K562 (cell line): ENCODE results near the gene PLEKHF1. TPM values are rescaled to one million over a fixed set of nuclear protein-coding genes. Genes with fewer than 3 reads are reported as not detected.

ENCODE experiments used
- ATAC-seq: fragments of 200-7000 bp; cut with Tn5 transposase; 3 replicates; pipeline ENCODE4 v1.9.1; 2020; ENCODE audit warnings: moderate library complexity
- BruUV-seq: library from RNA; stranded (reverse); fragments of 400-500 nt; replicated peaks from 2 replicates; lab custom pipeline; 2021; lab: Mats Ljungman, UMichigan
- CTCF ChIA-PET: fragments of 300-600 bp; formaldehyde crosslinking; extraction: SDS; loops from one replicate; lab custom pipeline; 2021; ENCODE audit warnings: low intra/inter-chr PET ratio; lab: Yijun Ruan, JAX
- POLR2A ChIA-PET: fragments of 300-600, 350-650 bp; sonication (Branson Sonifier 250); formaldehyde crosslinking; extraction: SDS; loops from one replicate; lab custom pipeline; 2021; ENCODE audit warnings: antibody characterized with exemption, inconsistent platforms; lab: Yijun Ruan, JAX
- DNase-seq, 4 experiments: peaks; one replicate each; pipeline versions ENCODE4 v3.0.0 to v3.0.0-alpha.2; 2011 to 2018; ENCODE audit warnings: low spot score in 3 of 4, mixed read lengths in 3 of 4; ENCODE audit errors: extremely low read depth in 1 of 4
- FAIRE-seq: peaks from 2 replicates; lab custom pipeline; 2011; peaks lifted over from hg19 to GRCh38; lab: Jason Lieb, UNC
- H2AFZ ChIP-seq: 2 replicates; pipeline ENCODE4 v1.6.0; 2011; ENCODE audit warnings: low read depth, low read length, control low read depth, inconsistent platforms
- H3K27ac ChIP-seq: fragments of 200-600 bp; 3 replicates; pipeline ENCODE4 v1.8.0; 2011; ENCODE audit warnings: low read depth, mild to moderate bottlenecking, control low read depth, inconsistent platforms, low read length, moderate library complexity, mixed read lengths; ENCODE audit errors: extremely low read depth
- H3K27me3 ChIP-seq, 2 experiments: fragments of 300-600 bp in 1 of 2; 2 replicates in 1 of 2; 3 replicates in 1 of 2; pipeline versions ENCODE4 v1.6.0 to v1.8.0; 2011; ENCODE audit warnings: inconsistent platforms in 2 of 2, low read length in 2 of 2, mild to moderate bottlenecking in 1 of 2, mixed read lengths in 1 of 2, moderate library complexity in 1 of 2; ENCODE audit not compliant: control insufficient read depth in 2 of 2, insufficient read depth in 2 of 2
- H3K36me3 ChIP-seq: fragments of 300-600 bp; 3 replicates; pipeline ENCODE4 v1.8.0; 2011; ENCODE audit warnings: mild to moderate bottlenecking, low read length, inconsistent platforms; ENCODE audit not compliant: control insufficient read depth, insufficient read depth
- H3K4me1 ChIP-seq, 2 experiments: fragments of 200-600 bp in 1 of 2; replicated peaks in 1 of 2; 2 replicates in 1 of 2; 3 replicates in 1 of 2; pipeline versions ENCODE4 v1.5.1 to v1.8.0; 2011; ENCODE audit warnings: inconsistent platforms in 2 of 2, low read length in 2 of 2, mild to moderate bottlenecking in 1 of 2, mixed read lengths in 1 of 2, moderate library complexity in 1 of 2; ENCODE audit not compliant: control insufficient read depth in 2 of 2, insufficient read depth in 2 of 2
- H3K4me2 ChIP-seq: 2 replicates; pipeline ENCODE4 v1.6.1; 2011; ENCODE audit warnings: low read length, control low read depth, inconsistent platforms, mixed read lengths; ENCODE audit not compliant: insufficient read depth
- H3K4me3 ChIP-seq: fragments of 200-600 bp; sonication (generic), shearing (Covaris generic); 2 replicates; pipeline ENCODE4 v1.5.1; 2016; ENCODE audit warnings: control low read depth, inconsistent platforms
- H3K79me2 ChIP-seq: fragments of 200-600 bp; 3 replicates; pipeline ENCODE4 v1.8.0; 2011; ENCODE audit warnings: low read length, inconsistent platforms; ENCODE audit not compliant: control insufficient read depth, insufficient read depth
- H3K9ac ChIP-seq, 2 experiments: 2 replicates each; pipeline versions ENCODE4 v1.6.0 to v1.6.1; 2011; ENCODE audit warnings: low read depth in 2 of 2, low read length in 2 of 2, control low read depth in 1 of 2, inconsistent platforms in 1 of 2, mild to moderate bottlenecking in 1 of 2, mixed read lengths in 1 of 2; ENCODE audit not compliant: insufficient read depth in 1 of 2
- H3K9me1 ChIP-seq: one replicate; pipeline ENCODE4 v1.6.0; 2011; ENCODE audit warnings: inconsistent platforms, mild to moderate bottlenecking, low read length, moderate library complexity; ENCODE audit not compliant: control insufficient read depth, insufficient read depth
- H3K9me3 ChIP-seq: replicated peaks from 2 replicates; pipeline ENCODE4 v1.5.1; 2011; ENCODE audit warnings: low read depth, low read length, inconsistent platforms; ENCODE audit not compliant: control insufficient read depth, insufficient read depth
- H4K20me1 ChIP-seq: replicated peaks from 2 replicates; pipeline ENCODE4 v1.6.1; 2011; ENCODE audit warnings: low read length, inconsistent platforms, mixed read lengths; ENCODE audit not compliant: control insufficient read depth, insufficient read depth
- CBFA2T2 ChIP-seq: fragments of 450-650 bp; conservative IDR thresholded peaks from 2 replicates; pipeline ENCODE4 v1.6.1; 2017; ENCODE audit warnings: mild to moderate bottlenecking
- CBX1 ChIP-seq: sonication (generic); IDR thresholded peaks from 2 replicates; pipeline ENCODE4 v1.6.1; 2016; ENCODE audit warnings: antibody characterized with exemption, low read depth, mild to moderate bottlenecking
- E2F4 ChIP-seq: sonication (generic); formaldehyde crosslinking; IDR thresholded peaks from 2 replicates; pipeline ENCODE4 v1.8.0; 2022; ENCODE audit warnings: mild to moderate bottlenecking, low read depth, missing genetic modification reagents
- E4F1 ChIP-seq: fragments of 250-450 bp; sonication (Bioruptor Pico); IDR thresholded peaks from 2 replicates; pipeline ENCODE4 v1.5.0; 2021; ENCODE audit warnings: mild to moderate bottlenecking, borderline replicate concordance
- FOXA3 ChIP-seq, 2 experiments: fragments of 450-650 bp in 1 of 2; sonication (generic) in 1 of 2; formaldehyde crosslinking; IDR thresholded peaks in 1 of 2; conservative IDR thresholded peaks in 1 of 2; 2 replicates each; pipeline versions ENCODE4 v1.4.0 to v1.8.0; 2020 to 2022; ENCODE audit warnings: mild to moderate bottlenecking in 2 of 2, missing genetic modification reagents in 1 of 2
- MCM7 ChIP-seq, 2 experiments: fragments of 450-650 bp; IDR thresholded peaks; 2 replicates each; pipeline ENCODE4 v1.6.1; 2016 to 2018
- MECOM ChIP-seq: fragments of 250-450 bp; sonication (Bioruptor Pico); IDR thresholded peaks from 2 replicates; pipeline ENCODE4 v1.8.0; 2022; ENCODE audit warnings: inconsistent platforms
- SLC30A9 ChIP-seq: fragments of 250-450 bp; sonication (Bioruptor Pico); IDR thresholded peaks from 2 replicates; pipeline ENCODE4 v1.8.0; 2022; ENCODE audit warnings: mild to moderate bottlenecking, moderate library complexity
- SREBF2 ChIP-seq: sonication (generic); formaldehyde crosslinking; IDR thresholded peaks from 2 replicates; pipeline ENCODE4 v1.4.0; 2020; ENCODE audit warnings: mild to moderate bottlenecking, missing genetic modification reagents
- ZBTB7A ChIP-seq: IDR thresholded peaks from 2 replicates; pipeline ENCODE4 v1.6.1; 2011; ENCODE audit warnings: low read depth, mild to moderate bottlenecking, low read length, moderate library complexity, borderline replicate concordance; ENCODE audit not compliant: control insufficient read depth
- ZNF347 ChIP-seq: fragments of 450-650 bp; formaldehyde crosslinking; IDR thresholded peaks from 2 replicates; pipeline ENCODE4 v1.4.0; 2020; ENCODE audit warnings: low read depth, mild to moderate bottlenecking, moderate library complexity
- ZNF41 ChIP-seq: fragments of 250-450 bp; sonication (Bioruptor Pico); conservative IDR thresholded peaks from 2 replicates; pipeline ENCODE4 v1.4.0; 2020; ENCODE audit warnings: mild to moderate bottlenecking
- ZNF639 ChIP-seq, 2 experiments: fragments of 200-800 bp in 1 of 2; sonication (Bioruptor generic) in 1 of 2; sonication (generic) in 1 of 2; formaldehyde crosslinking in 1 of 2; IDR thresholded peaks in 1 of 2; conservative IDR thresholded peaks in 1 of 2; 2 replicates each; pipeline versions ENCODE4 v1.5.0 to v1.6.1; 2016 to 2020; ENCODE audit warnings: missing compliant biosample characterization in 1 of 2, missing genetic modification characterization in 1 of 2, missing genetic modification reagents in 1 of 2
- WGBS: fragments of 100-300 bp; shearing (Covaris generic); methylation state at CpG from one replicate; pipeline ENCODE4 v1.1.6; 2016; ENCODE audit warnings: low coverage, mixed read lengths; ENCODE audit not compliant: insufficient coverage; ENCODE audit errors: missing lambda C conversion rate; 5-methylcytosine and 5-hydroxymethylcytosine counted together
- in situ Hi-C: fragments of 300-500 bp; cut with MboI; formaldehyde crosslinking; loops from 4 replicates; pipeline ENCODE4 v1.15.0; 2018; ENCODE audit warnings: inconsistent platforms, mixed read lengths
- intact Hi-C: fragments of 100-400 bp; cut with micrococcal nuclease; formaldehyde crosslinking; loops from 2 replicates; pipeline ENCODE4 v1.14.2; 2022
- polyA plus RNA-seq, 8 experiments: library from polyadenylated mRNA; depleted of rRNA in 4 of 8; stranded (reverse) in 5 of 8; unstranded in 3 of 8; fragments of >200 nt; fragmentation: Nextera tagmentation in 2 of 8; fragmentation: Illumina TruSeq in 1 of 8; extraction: Ambion mirVana in 2 of 8; extraction: Trizol in 1 of 8; gene quantifications; 2 replicates each; pipeline versions ENCODE4 v1.2.1 to v1.2.3, GENCODE V29; 2011 to 2014; ENCODE audit warnings: inconsistent platforms in 1 of 8, missing spikeins in 1 of 8
- total RNA-seq, 7 experiments: library from RNA; depleted of rRNA in 6 of 7; stranded (reverse); fragments of >200 nt in 6 of 7; fragmentation: Illumina TruSeq in 2 of 7; extraction: Trizol in 2 of 7; gene quantifications; 2 replicates each; pipeline versions ENCODE4 v1.2.1 to v1.2.3, GENCODE V29; 2011 to 2021; ENCODE audit warnings: low replicate concordance in 1 of 7

Gene PLEKHF1
- total and polyA plus RNA-seq, 9 of the 15 experiments (the other 6 are each of a cell fraction or from before 2014, with no cell fraction given) = 0.07 to 13.4 (median 3.9) TPM; not detected in 1

- H3K36me3 ChIP-seq = no peaks in the 10 kb centered on the region
- FAIRE-seq = no peak
- no peak for DNase-seq
- H3K27me3 ChIP-seq = no peaks in the 10 kb centered on the region
- H3K79me2 ChIP-seq = no peaks in the 10 kb centered on the region
- H4K20me1 ChIP-seq = no peaks in the 10 kb centered on the region
- no peak overlapping the region for H2AFZ ChIP-seq
- no peak overlapping the region for H3K27ac ChIP-seq
- no peak for ATAC-seq
- peaks cover 5 to 6% of the 10 kb centered on the region in 2 experiments; a peak in 3 of 5 replicates for H3K4me1 ChIP-seq
- peaks cover 6% of the 10 kb centered on the region for H3K9me3 ChIP-seq
- in situ Hi-C loops (loop anchor here (5.0 kb wide), 1 partner anchor 87 kb away; the partner anchor contains the start of gene POP4), intact Hi-C loops (loop anchor here (1.0 to 5.0 kb wide), 4 partner anchors 22 to 227 kb away; partner anchors contain the start of gene VSTM2B)
- CTCF ChIA-PET = no interaction called here
- H3K9ac ChIP-seq = no peak overlapping the region
- TF ChIP-seq ZNF639 (CRISPR knock-in tag; conservative IDR thresholded peaks at IDR 0.05 in 1 of 2, IDR thresholded peaks at IDR 0.05 in 1 of 2) = no peak
- TF ChIP-seq MECOM = no peak
- TF ChIP-seq ZNF347 (CRISPR knock-in tag) = no peak
- no peak for TF ChIP-seq ZNF41
- TF ChIP-seq SLC30A9 (CRISPR knock-in tag) = no peak
- TF ChIP-seq MCM7 (IDR thresholded peaks at IDR 0.05) = no peak
- TF ChIP-seq E4F1 = no peak
- no peak for TF ChIP-seq CBFA2T2
- TF ChIP-seq FOXA3 (CRISPR knock-in tag; conservative IDR thresholded peaks at IDR 0.05 in 1 of 2, IDR thresholded peaks at IDR 0.05 in 1 of 2) = no peak
- no peak for TF ChIP-seq SREBF2 (CRISPR knock-in tag)
- no peak for TF ChIP-seq CBX1
- TF ChIP-seq E2F4 = no peak
- TF ChIP-seq ZBTB7A = no peak
- 86% methylated on average over 5 of the region's 5 CpGs for WGBS
- BruUV-seq = no TSS peak
- POLR2A ChIA-PET = interaction anchor here (0.7 kb wide), 1 partner anchor 29 kb away, joined by 3 read pairs; no protein-coding TSS in a partner anchor
- H3K9me1 ChIP-seq = no peaks in the 10 kb centered on the region
- no peak overlapping the region for H3K4me3 ChIP-seq
- no peak overlapping the region for H3K4me2 ChIP-seq
Measured at GRCh38 chr19:29694161-29694560, 28.9 kb downstream of the PLEKHF1 start.
